ENCODE data around the gene TMED5.

Gene TMED5

GRCh38 chr1:93113127-93113526 is 67.1 kb downstream of the TMED5 start:
- DNase-seq: no peak

GRCh38 chr1:93111561-93111960 is 68.7 kb downstream of the TMED5 start:
- DNase-seq: no peak

GRCh38 chr1:93111065-93111464 is 69.1 kb downstream of the TMED5 start:
- no peak for DNase-seq

- DNase-seq: no peak
Measured at GRCh38 chr1:93109578-93109977, 70.6 kb downstream of the TMED5 start.

- DNase-seq: no peak
Measured at GRCh38 chr1:93108335-93108734, 71.9 kb downstream of the TMED5 start.

GRCh38 chr1:93107395-93107794 is 72.8 kb downstream of the TMED5 start:
- no peak for DNase-seq

- DNase-seq: no peak
Measured at GRCh38 chr1:93106226-93106625, 74.0 kb downstream of the TMED5 start.

GRCh38 chr1:93102142-93102541 is 78.1 kb downstream of the TMED5 start:
- no peak for DNase-seq

All from activated CD4-positive, alpha-beta T cell treated with anti-CD3 and anti-CD28 coated beads, Interleukin-2, amount 50 U/mL, for 1 hour (primary cell).